ENCODE results near the gene UBAP2L. TPM values are rescaled to one million over a fixed set of nuclear protein-coding genes. Genes with fewer than 3 reads are reported as not detected.

UBAP2L gene
- total and polyA plus RNA-seq, 9 of the 15 experiments (the other 6 are each of a cell fraction or from before 2014, with no cell fraction given), result 75.0 to 245 (median 119) TPM

GRCh38 chr1:154183046-154183915 lies 37.5 kb upstream of the UBAP2L start (continued):
- peak; percentile 56; the same call in 1 of the 2 replicates for TF ChIP-seq LARP7 (IDR thresholded peaks at IDR 0.05)
- 0 out of 2 replicates have a peak, but pooled peaks have one; percentile 4 for TF ChIP-seq REST (IDR thresholded peaks at IDR 0.05; ENCODE audit: borderline replicate concordance)
- TF ChIP-seq REST (CRISPR knock-in tag; IDR thresholded peaks at IDR 0.05; ENCODE audit: low read depth), result no peak
- TF ChIP-seq BCLAF1 (IDR thresholded peaks at IDR 0.05; ENCODE audit: borderline replicate concordance in 1 of 2, control insufficient read depth in 1 of 2, low read depth in 2 of 2, low read length in 1 of 2), result 0 out of 4 replicates have a peak, but pooled peaks of 1 of the 2 experiments have one; percentile 16
- TF ChIP-seq CTBP1 (IDR thresholded peaks at IDR 0.05; ENCODE audit: borderline replicate concordance), result peak; percentile 90
- TF ChIP-seq RREB1 (CRISPR knock-in tag; IDR thresholded peaks at IDR 0.05), result peak; percentile 3; the same call in 1 of the 2 replicates
- peak; percentile 64; the same call in 1 of the 2 replicates for TF ChIP-seq ZEB2 (IDR thresholded peaks at IDR 0.05)
- TF ChIP-seq CXXC5 (CRISPR knock-in tag; IDR thresholded peaks at IDR 0.05), result peak; percentile 75
